HuH-7.5 (cell line): ENCODE measurements around the gene KRTAP4-6.
"Not testable (repeated sequence)": the region's sequence is repeated elsewhere in the genome, so short reads cannot be mapped to it uniquely, and the experiment has no call there.

Experiments
- DNase-seq: peaks from one replicate; pipeline ENCODE4 v3.0.0; 2011; ENCODE audit warnings: low spot score

Gene KRTAP4-6

DNA sequence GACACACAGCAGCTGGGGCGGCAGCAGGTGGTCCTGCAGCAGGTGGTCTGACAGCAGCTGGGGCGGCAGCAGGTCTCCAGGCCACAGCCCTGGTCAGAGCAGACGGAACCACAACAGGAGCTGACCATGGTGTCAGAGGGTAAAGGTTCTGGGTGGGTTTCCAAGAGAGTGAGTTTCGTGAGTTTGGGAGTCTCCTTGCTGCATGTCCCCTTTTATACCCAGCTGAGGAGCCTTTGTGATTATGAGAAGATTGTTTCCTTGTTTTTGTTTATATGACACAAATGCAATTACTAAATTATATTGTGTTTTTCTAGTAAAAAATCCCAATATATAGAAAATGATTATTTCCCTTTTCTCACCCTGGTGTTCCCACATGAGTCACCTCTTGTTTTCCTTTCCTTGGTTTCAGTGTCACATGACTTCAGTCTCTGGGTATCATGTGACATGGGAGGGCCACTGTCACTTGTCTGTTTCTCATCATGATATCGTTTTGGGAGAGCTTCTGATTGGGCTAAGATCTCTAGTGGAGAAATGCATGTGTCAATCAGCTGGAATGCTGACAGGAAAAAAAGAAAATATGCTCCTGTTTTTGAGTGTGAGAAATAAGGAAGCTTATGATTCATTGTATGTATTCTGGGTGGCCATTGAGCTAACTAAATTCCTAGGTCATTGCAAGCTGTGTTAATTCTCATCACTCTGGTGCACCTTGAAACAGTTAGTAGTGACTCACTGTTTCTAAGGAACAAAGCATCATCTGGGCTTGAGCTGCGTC is at the start of gene KRTAP4-6:
Gene KRTAP4-6 (minus strand): TSS at position 185 of the 772 bp plus-strand sequence. CDS start 57 bp downstream, at position 128.
- no peak for DNase-seq

DNA sequence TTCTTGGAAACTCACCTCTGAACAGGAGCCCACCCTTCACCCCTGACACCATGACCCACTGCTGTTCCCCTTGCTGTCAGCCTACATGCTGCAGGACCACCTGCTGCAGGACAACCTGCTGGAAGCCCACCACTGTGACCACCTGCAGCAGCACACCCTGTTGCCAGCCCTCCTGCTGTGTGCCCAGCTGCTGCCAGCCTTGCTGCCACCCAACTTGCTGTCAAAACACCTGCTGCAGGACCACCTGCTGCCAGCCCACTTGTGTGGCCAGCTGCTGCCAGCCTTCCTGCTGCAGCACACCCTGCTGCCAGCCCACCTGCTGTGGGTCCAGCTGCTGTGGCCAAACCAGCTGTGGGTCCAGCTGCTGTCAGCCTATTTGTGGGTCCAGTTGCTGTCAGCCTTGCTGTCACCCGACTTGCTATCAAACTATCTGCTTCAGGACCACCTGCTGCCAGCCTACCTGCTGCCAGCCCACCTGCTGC is 49.5 kb upstream of the KRTAP4-6 start, which contains the start of gene KRTAP9-1:
Gene KRTAP9-1 (plus strand): TSS at position 51 of the 482 bp plus-strand sequence. CDS start 0 bp downstream, at position 51.
- not testable (repeated sequence) for DNase-seq

DNA sequence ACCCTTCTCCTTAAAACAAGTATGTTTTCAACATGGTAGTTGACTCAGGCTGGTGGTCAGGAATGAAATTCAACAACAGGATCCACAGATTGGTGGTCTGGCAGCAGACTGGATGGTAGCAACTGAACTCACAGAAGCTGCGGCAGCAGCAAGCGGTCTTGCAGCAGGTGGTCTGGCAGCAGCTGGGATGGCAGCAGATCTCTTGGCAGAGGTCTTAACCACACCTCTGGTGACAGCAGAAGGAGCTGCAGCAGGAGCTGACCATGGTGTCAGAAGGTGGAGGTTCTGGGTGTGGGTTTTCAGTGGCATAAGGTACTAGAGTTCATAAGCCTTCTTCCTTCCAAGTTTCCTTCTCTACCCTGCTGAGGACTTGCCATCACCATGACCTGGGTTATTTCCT is 46.5 kb upstream of the KRTAP4-6 start:
- DNase-seq: no peak

DNA sequence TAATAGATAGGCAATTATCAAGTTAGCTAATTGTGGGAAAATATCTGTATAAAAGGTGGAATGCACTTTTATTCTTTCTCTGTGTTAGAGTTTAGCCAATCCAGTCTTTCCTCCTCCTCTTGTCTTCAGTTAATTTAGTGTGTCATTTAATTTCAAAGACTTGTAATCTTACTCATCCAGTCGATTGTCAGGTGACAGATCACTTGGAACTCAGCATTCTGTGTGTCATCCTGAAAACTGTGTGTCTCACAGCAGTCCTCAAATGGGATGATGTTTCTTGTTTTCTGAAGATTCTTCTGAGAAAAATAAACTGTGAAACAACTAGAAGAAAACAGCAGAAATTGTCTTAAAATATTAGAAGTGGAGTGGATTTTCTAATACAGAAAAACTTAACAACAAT is 44.7 kb upstream of the KRTAP4-6 start:
- DNase-seq: no peak

DNA sequence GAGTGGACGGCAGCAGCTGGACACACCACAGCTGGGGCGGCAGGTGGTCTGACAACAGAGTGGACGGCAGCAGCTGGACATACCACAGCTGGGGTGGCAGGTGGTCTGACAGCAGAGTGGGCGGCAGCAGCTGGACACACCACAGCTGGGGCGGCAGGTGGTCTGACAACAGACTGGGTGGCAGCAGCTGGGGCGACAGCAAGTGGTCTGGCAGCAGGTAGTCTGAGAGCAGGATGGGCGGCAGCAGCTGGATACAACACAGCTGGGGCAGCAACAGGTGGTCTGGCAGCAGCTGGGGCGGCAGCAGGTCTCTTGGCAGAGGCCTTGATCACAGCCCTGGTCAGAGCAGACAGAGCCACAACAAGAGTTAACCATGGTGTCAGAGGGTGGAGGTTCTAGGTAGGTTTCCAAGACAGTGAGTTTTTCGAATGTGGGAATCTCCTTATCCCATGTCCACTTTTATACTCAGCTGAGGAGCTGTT is 44.2 kb upstream of the KRTAP4-6 start, which contains the start of gene KRTAP4-1:
Gene KRTAP4-1 (minus strand): TSS at position 432 of the 482 bp plus-strand sequence. CDS start 57 bp downstream, at position 375.
- no peak for DNase-seq

DNA sequence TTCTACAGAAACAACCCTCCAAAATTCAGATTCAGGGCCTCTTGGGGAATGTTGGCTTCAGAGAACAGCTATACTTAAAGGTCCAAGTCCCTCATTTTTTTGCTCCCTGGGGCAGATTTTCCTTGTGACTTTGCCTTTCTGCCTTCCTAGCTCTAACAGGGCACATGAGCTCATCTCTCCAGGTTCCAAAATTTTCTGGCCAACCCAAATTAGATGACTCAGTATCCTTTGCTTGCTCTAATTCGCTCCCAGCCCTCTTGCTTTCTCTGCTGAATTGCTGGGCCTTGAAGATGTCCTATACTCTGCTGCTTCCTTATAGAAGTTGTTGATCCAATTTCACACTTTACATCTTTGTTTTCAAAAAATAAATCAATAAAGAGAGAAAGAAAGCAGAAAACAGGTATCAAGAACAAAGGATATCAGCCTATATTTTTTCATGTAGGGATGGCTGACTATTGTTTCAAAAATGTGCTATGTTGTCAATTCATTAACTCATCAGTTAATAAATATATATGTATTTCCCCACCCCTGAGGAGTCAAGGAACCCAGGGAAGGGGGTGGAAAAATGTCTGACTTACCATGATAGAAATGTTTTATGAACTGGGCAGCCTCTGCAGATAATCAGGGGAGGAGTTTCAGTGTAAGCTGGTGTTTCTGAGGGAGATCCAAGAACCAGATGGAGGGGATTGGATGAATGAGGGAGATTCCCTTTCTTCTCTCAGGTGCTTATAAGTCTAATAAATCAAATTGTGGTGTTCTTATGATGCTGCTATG is 38.7 kb upstream of the KRTAP4-6 start:
- no peak for DNase-seq

DNA sequence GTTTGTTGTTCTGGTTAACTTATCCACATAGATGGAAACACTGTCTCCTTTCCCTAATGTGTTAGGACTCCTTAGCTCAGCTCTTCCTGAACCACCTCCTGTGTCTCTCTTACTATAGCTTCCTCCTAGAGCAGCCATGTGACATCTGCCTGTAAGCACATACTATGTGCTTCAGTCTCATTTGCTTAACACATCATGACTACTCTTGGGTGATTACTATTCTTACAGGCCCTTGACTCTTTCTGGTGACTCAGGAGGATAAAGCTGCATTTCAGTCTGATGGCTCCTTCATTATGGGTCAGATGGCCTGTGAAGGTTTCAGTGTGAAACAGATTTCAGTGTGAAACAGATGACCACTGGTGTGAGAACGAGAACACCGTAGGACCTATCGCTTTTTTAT is 38.0 kb upstream of the KRTAP4-6 start:
- DNase-seq: no peak

DNA sequence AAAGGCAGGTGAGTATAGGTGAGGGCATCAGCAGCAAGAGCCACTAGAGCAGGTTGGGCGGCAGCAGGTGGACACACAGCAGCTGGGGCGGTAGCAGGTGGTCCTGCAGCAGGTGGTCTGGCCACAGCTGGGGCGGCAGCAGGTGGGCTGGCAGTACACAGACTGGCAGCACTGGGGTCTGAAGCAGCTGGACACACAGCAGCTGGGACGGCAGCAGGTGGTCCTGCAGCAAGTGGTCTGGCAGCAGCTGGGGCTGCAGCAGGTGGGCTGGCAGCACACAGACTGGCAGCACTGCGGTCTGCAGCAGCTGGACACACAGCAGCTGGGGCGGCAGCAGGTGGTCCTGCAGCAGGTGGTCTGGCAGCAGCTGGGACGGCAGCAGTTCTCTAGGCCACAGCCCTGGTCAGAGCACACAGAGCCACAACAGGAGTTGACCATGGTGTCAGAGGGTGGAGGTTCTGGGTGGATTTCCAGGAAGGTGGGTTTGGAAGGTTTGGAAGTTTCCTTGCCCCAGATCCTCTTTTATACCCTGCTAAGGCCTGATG is 37.5 kb upstream of the KRTAP4-6 start, which contains the start of gene KRTAP4-2:
Gene KRTAP4-2 (minus strand): TSS at position 495 of the 545 bp plus-strand sequence. CDS start 57 bp downstream, at position 438.
- DNase-seq: no peak

DNA sequence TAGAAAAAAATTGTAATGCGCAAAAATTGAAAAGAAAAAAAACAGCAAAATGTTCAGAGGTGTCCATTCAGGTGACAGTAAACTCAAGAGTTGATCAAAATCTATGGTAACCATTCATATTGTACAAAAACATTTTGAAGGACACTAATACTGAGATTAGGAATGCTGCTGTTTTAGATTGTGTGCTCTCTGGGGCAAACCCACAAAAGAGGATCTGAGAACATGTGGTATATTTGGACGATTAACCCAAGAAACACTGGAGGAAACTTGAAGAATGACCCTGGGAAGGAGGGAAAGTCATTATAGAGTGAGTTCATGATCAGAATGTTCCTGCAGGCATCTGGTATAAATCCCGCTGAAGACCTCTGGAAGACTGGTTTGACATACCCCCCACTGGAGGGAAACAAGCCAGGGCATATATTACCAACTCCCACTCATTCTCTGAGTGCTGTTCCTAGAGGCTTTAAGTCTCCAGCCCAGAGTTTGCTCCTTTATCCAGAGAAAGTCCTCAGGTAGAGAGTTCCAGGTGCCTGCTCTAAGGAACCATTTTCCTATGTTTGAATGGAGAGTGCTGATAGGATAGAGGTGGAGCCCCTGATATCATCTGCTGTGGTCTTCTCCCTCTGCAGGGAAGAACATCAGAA is 36.5 kb upstream of the KRTAP4-6 start:
- DNase-seq: no peak

DNA sequence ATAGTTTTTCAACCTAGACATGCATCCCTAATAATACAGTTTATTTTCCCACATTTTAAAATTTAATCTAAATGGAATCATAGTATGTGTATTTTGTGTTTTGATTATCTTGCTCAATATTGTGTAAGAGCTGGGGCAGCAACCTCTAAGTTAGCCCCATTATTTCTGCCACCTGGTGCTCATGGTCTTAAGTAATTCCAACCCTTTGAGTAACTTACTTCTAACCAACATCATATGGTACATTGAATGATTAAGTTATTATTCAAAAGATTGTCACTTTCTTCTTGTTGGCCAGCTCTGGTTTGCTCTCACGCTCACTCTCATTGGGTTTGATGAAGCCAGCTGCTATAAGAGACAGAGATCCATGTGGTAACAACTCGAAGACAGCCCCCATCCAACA is 31.5 kb upstream of the KRTAP4-6 start:
- no peak for DNase-seq

DNA sequence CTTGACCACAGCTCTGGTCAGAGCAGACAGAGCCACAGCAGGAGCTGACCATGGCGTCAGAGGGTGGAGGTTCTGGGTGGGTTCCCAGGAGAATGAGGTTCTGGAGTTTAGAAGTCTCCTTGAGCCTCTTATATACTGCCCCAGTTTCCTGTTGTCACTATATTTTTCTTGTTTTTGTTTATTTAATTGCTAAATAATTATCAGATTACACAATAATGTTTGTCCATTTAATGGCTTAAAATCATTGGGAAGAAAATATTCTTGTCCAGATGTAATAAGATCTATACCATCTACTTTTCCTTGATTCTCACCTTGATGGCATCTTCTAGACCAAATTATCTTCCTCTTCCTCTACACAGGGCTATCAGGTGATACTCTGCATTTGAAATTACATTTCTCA is 27.8 kb upstream of the KRTAP4-6 start, which contains the start of gene KRTAP4-3:
Gene KRTAP4-3 (minus strand): TSS at position 101 of the 400 bp plus-strand sequence. CDS start 49 bp downstream, at position 52.
- DNase-seq: no peak

DNA sequence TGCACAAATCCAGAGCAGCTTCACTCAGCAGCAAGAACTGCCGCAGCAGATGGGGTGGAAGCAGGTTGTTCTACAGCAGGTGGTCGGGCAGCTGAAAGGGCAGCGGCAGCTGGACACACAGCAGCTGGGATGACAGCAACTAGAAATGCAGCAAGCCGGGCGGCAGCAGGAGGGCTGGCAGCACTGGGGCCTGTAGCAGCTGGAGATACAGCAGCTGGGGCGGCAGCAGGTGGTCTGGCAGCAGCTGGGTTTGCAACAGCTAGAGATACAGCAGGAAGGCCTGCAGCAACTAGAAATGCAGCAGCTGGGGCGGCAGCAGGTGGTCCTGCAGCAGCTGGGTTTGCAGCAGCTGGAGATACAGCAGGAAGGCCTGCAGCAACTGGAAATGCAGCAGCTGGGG is 27.2 kb upstream of the KRTAP4-6 start:
- no peak for DNase-seq

DNA sequence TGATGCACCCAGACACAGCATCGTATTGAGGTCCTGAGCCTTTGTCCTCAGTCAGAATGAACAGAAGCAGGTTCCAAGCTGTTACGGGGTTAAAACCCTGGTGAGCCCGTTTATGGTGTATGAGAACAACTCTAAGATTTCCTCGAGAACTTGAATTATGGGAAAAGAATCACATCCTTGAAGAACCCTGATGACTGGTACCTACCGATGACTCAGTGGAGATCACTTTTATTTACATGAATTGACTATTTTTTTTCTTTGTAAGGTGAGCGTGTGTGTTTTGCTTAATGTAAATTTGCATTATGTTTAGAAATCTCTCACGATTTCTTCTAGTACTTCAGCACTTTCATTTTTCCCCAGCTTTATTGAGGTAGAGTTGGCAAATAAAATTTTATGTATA is 23.5 kb upstream of the KRTAP4-6 start:
- no peak for DNase-seq

DNA sequence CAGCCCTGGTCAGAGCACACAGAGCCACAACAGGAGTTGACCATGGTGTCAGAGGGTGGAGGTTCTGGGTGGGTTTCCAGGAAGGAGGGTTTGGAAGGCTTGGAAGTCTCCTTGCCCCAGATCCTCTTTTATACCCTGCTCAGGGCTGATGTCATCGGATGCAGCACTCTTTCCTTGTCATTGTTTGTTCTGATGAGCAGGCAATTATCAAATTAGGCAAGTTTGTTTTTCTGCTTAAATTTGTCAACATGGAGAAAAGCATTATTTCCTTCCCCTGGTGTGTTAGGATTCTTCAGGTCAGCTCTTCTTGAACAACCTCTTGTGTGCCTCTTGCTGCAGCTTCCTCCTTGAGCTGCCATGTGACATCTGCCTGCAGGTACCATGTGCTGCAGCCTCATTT is 20.3 kb upstream of the KRTAP4-6 start, which contains the start of gene KRTAP4-4:
Gene KRTAP4-4 (minus strand): TSS at position 101 of the 400 bp plus-strand sequence. CDS start 57 bp downstream, at position 44.
- no peak for DNase-seq

DNA sequence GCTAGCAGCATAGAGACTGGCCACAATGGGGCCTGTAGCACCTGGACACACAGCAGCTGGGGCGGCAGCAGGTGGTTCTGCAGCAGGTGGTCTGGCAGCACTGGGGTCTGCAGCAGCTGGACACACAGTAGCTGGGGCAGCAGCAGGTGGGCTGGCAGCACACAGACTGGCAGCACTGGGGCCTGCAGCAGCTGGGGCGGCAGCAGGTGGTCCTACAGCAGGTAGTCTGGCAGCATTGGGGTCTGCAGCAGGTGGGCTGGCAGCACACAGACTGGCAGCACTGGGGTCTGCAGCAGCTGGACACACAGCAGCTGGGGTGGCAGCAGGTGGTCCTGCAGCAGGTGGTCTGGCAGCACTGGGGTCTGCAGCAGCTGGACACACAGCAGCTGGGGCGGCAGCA is 19.8 kb upstream of the KRTAP4-6 start:
- DNase-seq: not testable (repeated sequence)

DNA sequence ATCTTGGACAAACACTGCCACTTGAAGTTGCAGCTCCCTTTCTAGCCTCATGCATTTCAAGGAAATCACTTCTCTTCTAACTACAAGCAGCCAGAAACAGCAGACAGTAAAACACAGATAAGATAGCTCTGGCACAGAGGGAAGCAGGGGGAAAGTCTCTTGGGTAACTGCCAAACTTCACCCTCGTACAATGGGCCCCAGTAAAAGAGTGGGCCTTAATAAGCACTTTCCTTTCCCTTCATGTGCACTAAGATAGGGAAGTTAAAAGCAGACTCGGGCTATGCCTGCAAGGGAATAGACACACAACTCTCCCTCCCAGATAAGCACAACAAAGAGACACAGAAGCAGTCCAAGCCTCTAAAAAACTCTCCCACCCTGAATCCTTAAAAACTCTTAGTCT is 13.5 kb upstream of the KRTAP4-6 start:
- DNase-seq: no peak

DNA sequence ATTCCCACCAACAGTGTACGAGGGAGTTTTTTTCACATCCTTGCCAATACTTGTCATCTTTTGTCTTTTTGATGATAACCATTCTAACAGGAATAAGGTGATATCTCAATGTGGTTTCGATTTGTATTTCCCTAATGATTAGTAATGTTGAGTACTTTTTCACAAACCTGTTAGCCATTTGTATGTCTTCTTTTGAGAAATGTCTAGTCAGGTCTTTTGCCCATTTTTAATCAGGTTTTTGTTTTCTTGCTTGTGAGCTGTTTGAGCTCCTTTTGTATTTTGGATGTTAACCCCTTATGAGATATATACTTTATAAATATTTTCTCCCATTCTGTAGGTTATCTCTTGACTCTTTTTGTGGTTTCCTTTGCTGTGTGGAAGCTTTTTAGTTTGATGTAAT is 11.2 kb upstream of the KRTAP4-6 start:
- no peak for DNase-seq

DNA sequence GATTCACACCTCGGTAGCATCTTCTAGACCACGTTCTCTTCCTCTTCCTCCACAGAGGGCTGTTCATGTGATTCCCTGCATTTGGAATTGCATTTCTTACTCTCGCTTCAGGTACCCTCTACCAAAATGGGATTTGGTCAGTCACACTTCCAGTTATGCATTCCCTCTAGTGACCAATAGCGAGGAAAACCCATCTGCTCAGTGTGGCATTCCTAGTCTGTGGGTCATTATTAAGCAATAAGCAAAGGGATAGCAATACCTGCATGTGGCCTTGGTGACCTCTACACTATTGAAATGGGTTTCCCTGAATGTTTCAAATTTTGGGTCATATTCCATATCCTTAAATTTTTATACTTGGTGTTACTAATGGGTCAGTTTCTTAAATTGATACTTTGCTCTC is 9.7 kb upstream of the KRTAP4-6 start:
- DNase-seq: no peak

DNA sequence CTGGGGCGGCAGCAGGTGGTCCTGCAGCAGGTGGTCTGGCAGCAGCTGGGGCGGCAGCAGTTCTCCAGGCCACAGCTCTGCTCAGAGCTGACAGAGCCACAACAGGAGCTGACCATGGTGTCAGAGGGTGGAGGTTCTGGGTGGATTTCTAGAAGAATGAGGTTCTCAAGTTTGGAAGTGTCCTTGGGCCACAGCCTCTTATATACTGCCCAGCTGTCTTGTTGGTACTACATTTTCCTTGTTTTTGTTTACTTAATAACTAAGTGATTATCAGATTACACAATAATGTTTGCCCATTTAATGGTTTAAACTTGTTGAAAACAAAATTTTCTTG is 9.3 kb upstream of the KRTAP4-6 start, which contains the start of gene KRTAP4-5:
Gene KRTAP4-5 (minus strand): TSS at position 174 of the 334 bp plus-strand sequence. CDS start 58 bp downstream, at position 116.
- DNase-seq: no peak

DNA sequence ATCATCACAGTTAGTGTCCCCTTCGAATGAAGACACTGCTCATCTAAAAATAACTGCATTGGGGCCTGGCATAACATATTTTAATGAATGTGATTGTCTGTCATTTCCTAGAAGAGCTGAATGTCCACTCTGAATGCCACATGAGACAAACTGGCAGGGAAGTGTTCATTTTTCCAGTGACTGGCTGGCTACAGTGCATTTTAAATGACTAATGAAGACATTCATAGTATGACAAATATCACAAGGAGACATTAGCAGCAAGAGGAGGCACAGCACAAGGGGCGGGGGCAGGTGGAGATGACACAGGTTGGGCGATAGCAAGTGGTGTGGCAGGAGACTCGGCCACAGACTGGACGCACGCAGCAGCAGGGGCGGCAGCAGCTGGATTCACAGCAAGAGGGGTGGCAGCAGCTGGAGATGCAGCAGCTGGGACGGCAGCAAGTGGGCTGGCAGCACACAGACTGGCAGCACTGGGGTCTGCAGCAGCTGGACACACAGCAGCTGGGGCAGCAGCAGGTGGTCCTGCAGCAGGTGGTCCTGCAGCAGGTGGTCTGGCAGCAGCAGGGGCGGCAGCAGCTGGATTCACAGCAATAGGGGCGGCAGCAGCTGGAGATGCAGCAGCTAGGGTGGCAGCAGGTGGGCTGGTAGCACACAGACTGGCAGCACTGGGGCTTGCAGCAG is 8.8 kb upstream of the KRTAP4-6 start:
- DNase-seq: not testable (repeated sequence)
